Osteoblast (primary cell): ENCODE results near the gene WDR93. TPM values are rescaled to one million over a fixed set of nuclear protein-coding genes. Genes with fewer than 3 reads are reported as not detected.

Source experiments
- DNase-seq: peaks from one replicate; pipeline ENCODE4 v3.0.0; 2011; ENCODE audit warnings: low spot score, mixed read lengths; ENCODE audit not compliant: insufficient read length; ENCODE audit errors: missing footprints
- H2AFZ ChIP-seq: 2 replicates; pipeline ENCODE4 v1.6.0; 2011; ENCODE audit warnings: mild to moderate bottlenecking, low read length
- H3K27ac ChIP-seq: 2 replicates; pipeline ENCODE4 v1.5.1; 2011; ENCODE audit warnings: mild to moderate bottlenecking, low read depth, low read length, moderate library complexity
- H3K27me3 ChIP-seq: 2 replicates; pipeline ENCODE4 v1.6.0; 2012; ENCODE audit warnings: mild to moderate bottlenecking, control low read depth, inconsistent platforms, low read length, moderate library complexity; ENCODE audit not compliant: insufficient read depth
- H3K36me3 ChIP-seq: 2 replicates; pipeline ENCODE4 v1.5.1; 2011; ENCODE audit warnings: mild to moderate bottlenecking, low read length, control low read depth, moderate library complexity; ENCODE audit not compliant: insufficient read depth
- H3K4me1 ChIP-seq: 2 replicates; pipeline ENCODE4 v1.5.1; 2011; ENCODE audit warnings: mild to moderate bottlenecking, low read length, control low read depth, moderate library complexity; ENCODE audit not compliant: insufficient read depth
- H3K4me2 ChIP-seq: 2 replicates; pipeline ENCODE4 v1.6.0; 2011; ENCODE audit warnings: mild to moderate bottlenecking, low read length; ENCODE audit not compliant: insufficient read depth
- H3K4me3 ChIP-seq: fragments of 200-600 bp; sonication (generic); 3 replicates; pipeline ENCODE4 v1.5.1; 2012; ENCODE audit warnings: mild to moderate bottlenecking, low read length, inconsistent platforms; ENCODE audit not compliant: insufficient read depth
- H3K79me2 ChIP-seq: 2 replicates; pipeline ENCODE4 v1.6.0; 2012; ENCODE audit warnings: mild to moderate bottlenecking, low read length, control low read depth, inconsistent platforms; ENCODE audit not compliant: insufficient read depth
- H3K9me3 ChIP-seq: 2 replicates; pipeline ENCODE4 v1.5.1; 2011; ENCODE audit warnings: low read depth, low read length, control low read depth
- H4K20me1 ChIP-seq: 2 replicates; pipeline ENCODE4 v1.6.0; 2012; ENCODE audit warnings: mild to moderate bottlenecking, low read length, control low read depth; ENCODE audit not compliant: insufficient read depth
- total RNA-seq: library from RNA; depleted of rRNA; stranded (reverse); fragments of >200 nt; gene quantifications from 2 replicates; pipeline ENCODE4 v1.2.3, GENCODE V29; 2012
- TF ChIP-seq, protein P1 (sequence below): IDR thresholded peaks from 2 replicates; pipeline ENCODE4 v1.5.1; 2011; ENCODE audit warnings: mild to moderate bottlenecking, low read depth, low read length, moderate library complexity; ENCODE audit errors: extremely low read depth

Gene WDR93
- total RNA-seq, 1 donor = 0.36 TPM

DNA sequence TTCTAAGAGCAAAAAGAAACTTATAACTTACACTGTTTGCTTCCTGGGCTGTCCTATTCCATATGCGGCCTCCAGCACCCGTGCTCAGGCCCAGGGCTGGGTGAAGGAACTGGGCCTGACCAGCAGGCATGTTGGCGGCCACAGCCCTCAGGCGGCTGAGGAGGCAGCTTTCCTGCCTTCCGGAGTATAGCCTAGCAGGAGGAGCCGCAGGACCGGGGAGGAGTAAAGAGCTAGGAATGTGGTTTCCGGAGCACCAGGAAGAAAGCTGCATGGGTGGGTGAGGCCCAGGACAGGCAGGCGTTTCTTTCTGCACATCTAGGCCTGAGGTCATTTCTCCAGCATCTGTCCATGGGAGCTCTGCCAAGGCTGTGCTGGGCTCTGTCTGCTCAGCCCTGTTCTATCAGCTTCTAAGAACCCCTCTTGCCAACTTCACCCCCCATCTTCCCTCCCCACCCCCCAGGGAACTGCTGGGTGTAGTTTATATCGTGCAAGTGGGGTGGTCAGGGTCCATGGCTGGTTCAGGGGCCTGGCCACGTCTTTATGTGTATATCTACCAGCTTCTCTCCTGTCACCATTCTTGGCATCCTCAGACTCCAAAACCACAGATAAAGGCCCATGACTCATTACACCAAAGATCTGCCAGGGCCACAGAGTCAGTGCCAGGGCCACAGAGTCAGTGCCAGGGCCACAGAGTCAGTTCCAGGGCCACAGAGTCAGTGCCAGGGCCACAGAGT lies 27.6 kb upstream of the WDR93 start:
- H3K4me2 ChIP-seq = peak overlapping the region; percentile 74
- H3K9me3 ChIP-seq = no peaks in the 10 kb centered on the region
- peak overlapping the region; percentile 84 for H3K27ac ChIP-seq
- peak overlapping the region; percentile 86 for H2AFZ ChIP-seq
- peak overlapping the region; percentile 41 for H3K4me3 ChIP-seq
- no peaks in the 10 kb centered on the region for H4K20me1 ChIP-seq
- DNase-seq = peak; percentile 99
- TF ChIP-seq, protein P1, sequence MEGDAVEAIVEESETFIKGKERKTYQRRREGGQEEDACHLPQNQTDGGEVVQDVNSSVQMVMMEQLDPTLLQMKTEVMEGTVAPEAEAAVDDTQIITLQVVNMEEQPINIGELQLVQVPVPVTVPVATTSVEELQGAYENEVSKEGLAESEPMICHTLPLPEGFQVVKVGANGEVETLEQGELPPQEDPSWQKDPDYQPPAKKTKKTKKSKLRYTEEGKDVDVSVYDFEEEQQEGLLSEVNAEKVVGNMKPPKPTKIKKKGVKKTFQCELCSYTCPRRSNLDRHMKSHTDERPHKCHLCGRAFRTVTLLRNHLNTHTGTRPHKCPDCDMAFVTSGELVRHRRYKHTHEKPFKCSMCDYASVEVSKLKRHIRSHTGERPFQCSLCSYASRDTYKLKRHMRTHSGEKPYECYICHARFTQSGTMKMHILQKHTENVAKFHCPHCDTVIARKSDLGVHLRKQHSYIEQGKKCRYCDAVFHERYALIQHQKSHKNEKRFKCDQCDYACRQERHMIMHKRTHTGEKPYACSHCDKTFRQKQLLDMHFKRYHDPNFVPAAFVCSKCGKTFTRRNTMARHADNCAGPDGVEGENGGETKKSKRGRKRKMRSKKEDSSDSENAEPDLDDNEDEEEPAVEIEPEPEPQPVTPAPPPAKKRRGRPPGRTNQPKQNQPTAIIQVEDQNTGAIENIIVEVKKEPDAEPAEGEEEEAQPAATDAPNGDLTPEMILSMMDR = no peak
- no peaks in the 10 kb centered on the region for H3K36me3 ChIP-seq
- H3K79me2 ChIP-seq = no peaks in the 10 kb centered on the region
- peaks cover 27% of the 10 kb centered on the region for H3K4me1 ChIP-seq
- no peaks in the 10 kb centered on the region for H3K27me3 ChIP-seq

GRCh38 chr15:89664441-89665350 lies 25.9 kb upstream of the WDR93 start:
- TF ChIP-seq, protein P1 = no peak
- H3K4me2 ChIP-seq = peak overlapping the region; percentile 79
- no peaks in the 10 kb centered on the region for H4K20me1 ChIP-seq
- H3K4me1 ChIP-seq = peaks cover 27% of the 10 kb centered on the region
- no peaks in the 10 kb centered on the region for H3K79me2 ChIP-seq
- H3K27ac ChIP-seq = peak overlapping the region; percentile 13
- H3K36me3 ChIP-seq = no peaks in the 10 kb centered on the region
- H3K9me3 ChIP-seq = no peaks in the 10 kb centered on the region
- peak overlapping the region; percentile 63 for H3K4me3 ChIP-seq
- no peak overlapping the region for H2AFZ ChIP-seq
- no peaks in the 10 kb centered on the region for H3K27me3 ChIP-seq
- peak; percentile 92 for DNase-seq

- peak; percentile 97 for DNase-seq
- TF ChIP-seq, protein P1 = no peak
- Histone ChIP-seq H3K4me3 (peak overlapping the region; percentile 63), H3K27ac (peak overlapping the region; percentile 45), H3K9me3 (no peaks in the 10 kb centered on the region), H3K36me3 (no peaks in the 10 kb centered on the region), H3K79me2 (no peaks in the 10 kb centered on the region), H3K4me1 (peaks cover 27% of the 10 kb centered on the region), H3K27me3 (no peaks in the 10 kb centered on the region), H4K20me1 (no peaks in the 10 kb centered on the region), H3K4me2 (peak overlapping the region; percentile 79), H2AFZ (peak overlapping the region; percentile 84)
Observed at GRCh38 chr15:89665449-89666181, 25.0 kb upstream of the WDR93 start.
